Measurements from ENCODE around the gene SZT2. TPM values are rescaled to one million over a fixed set of nuclear protein-coding genes. Genes with fewer than 3 reads are reported as not detected.

Gene SZT2
- total RNA-seq, 1 donor from 2014 or later: 39.4 TPM

DNA sequence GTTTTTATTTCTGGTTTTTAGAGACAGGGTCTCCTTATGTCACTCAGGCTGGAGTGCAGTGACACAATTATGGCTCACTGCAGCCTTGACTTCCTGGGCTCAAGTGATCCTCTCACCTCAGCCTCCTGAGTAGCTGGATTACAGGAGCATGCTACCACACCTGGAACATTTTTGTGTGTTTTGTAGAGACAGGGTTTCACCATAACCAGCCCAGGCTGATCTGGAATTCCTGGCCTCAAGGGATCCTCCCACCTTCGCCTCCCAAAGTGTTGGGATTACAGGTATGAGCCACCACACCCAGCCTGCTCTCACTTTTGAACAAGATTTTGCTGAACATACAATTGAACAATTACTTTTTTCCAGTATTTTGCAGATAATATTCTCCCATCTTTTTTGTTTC, 88.0 kb downstream of the SZT2 start:
- H3K9me3 Mint-ChIP-seq: no peaks in the 10 kb centered on the region
- no peaks in the 10 kb centered on the region for H3K36me3 Mint-ChIP-seq (ENCODE audit: low read depth)
- no peak for DNase-seq (ENCODE audit: low read depth, low spot score)
- TF ChIP-seq, protein P1, sequence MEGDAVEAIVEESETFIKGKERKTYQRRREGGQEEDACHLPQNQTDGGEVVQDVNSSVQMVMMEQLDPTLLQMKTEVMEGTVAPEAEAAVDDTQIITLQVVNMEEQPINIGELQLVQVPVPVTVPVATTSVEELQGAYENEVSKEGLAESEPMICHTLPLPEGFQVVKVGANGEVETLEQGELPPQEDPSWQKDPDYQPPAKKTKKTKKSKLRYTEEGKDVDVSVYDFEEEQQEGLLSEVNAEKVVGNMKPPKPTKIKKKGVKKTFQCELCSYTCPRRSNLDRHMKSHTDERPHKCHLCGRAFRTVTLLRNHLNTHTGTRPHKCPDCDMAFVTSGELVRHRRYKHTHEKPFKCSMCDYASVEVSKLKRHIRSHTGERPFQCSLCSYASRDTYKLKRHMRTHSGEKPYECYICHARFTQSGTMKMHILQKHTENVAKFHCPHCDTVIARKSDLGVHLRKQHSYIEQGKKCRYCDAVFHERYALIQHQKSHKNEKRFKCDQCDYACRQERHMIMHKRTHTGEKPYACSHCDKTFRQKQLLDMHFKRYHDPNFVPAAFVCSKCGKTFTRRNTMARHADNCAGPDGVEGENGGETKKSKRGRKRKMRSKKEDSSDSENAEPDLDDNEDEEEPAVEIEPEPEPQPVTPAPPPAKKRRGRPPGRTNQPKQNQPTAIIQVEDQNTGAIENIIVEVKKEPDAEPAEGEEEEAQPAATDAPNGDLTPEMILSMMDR (conservative IDR thresholded peaks at IDR 0.05): no peak
- H3K4me1 Mint-ChIP-seq: no peaks in the 10 kb centered on the region
- H3K4me3 Mint-ChIP-seq: no peak overlapping the region
- H3K27me3 Mint-ChIP-seq (ENCODE audit: low read depth): no peaks in the 10 kb centered on the region
- H3K27ac Mint-ChIP-seq (ENCODE audit: unreplicated experiment): no peak overlapping the region

DNA sequence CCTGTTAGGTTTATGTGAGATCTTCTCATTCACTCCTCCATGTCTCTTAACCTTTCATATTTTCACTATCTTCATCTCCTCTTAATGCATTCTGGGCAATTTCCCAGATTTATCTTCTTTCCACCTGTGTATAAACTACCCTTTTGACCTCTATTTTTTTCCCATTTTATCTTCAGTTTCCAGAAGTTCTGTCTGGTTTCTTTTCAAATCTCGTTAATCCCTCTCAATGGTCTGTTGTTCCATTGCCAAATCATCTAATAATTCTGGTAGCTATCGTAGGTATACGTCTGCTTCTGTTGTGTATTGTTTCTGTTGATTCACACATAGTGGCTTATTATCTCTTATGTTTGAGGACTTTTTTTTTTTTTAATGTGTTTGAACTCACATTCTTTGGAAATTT, 89.7 kb downstream of the SZT2 start:
- no peak for DNase-seq (ENCODE audit: low read depth, low spot score)
- TF ChIP-seq, protein P1 (conservative IDR thresholded peaks at IDR 0.05): no peak
- H3K27me3 Mint-ChIP-seq (ENCODE audit: low read depth): no peaks in the 10 kb centered on the region
- no peak overlapping the region for H3K4me3 Mint-ChIP-seq
- no peaks in the 10 kb centered on the region for H3K9me3 Mint-ChIP-seq
- H3K27ac Mint-ChIP-seq (ENCODE audit: unreplicated experiment): no peak overlapping the region
- no peaks in the 10 kb centered on the region for H3K4me1 Mint-ChIP-seq
- no peaks in the 10 kb centered on the region for H3K36me3 Mint-ChIP-seq (ENCODE audit: low read depth)

DNA sequence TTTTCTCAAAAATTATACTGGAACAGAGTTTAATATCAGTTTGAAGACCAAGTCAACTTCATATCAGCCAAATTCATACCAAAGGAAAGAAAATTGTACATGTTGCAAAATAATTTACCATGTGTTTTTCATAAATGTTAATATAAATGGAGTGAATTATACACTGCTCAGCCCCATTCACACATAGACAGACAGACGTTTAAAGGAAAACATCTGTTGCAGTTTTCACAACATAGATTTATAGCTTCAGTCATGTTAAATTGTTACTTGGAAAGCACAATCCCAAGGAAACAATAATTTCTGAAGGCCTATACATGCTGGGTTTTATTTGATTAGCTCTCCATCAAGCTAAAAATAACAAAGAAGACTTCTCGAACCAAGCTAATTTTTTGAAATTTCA, 91.8 kb downstream of the SZT2 start:
- no peak for DNase-seq (ENCODE audit: low read depth, low spot score)
- Mint-ChIP-seq H3K36me3 (ENCODE audit: low read depth) (no peaks in the 10 kb centered on the region), H3K27ac (ENCODE audit: unreplicated experiment) (no peak overlapping the region), H3K9me3 (peaks cover 3% of the 10 kb centered on the region), H3K27me3 (ENCODE audit: low read depth) (no peaks in the 10 kb centered on the region), H3K4me1 (no peaks in the 10 kb centered on the region), H3K4me3 (no peak overlapping the region)
- TF ChIP-seq, protein P1 (conservative IDR thresholded peaks at IDR 0.05): no peak

- H3K4me3 Mint-ChIP-seq: no peak overlapping the region
- H3K27ac Mint-ChIP-seq (ENCODE audit: unreplicated experiment): no peak overlapping the region
- H3K27me3 Mint-ChIP-seq (ENCODE audit: low read depth): no peaks in the 10 kb centered on the region
- H3K9me3 Mint-ChIP-seq: peaks cover 3% of the 10 kb centered on the region
- H3K4me1 Mint-ChIP-seq: no peaks in the 10 kb centered on the region
- TF ChIP-seq, protein P1 (conservative IDR thresholded peaks at IDR 0.05): no peak
- DNase-seq (ENCODE audit: low read depth, low spot score): no peak
- no peaks in the 10 kb centered on the region for H3K36me3 Mint-ChIP-seq (ENCODE audit: low read depth)
These were observed 92.5 kb downstream of the SZT2 start for GRCh38 chr1:43482215-43482614.

DNA sequence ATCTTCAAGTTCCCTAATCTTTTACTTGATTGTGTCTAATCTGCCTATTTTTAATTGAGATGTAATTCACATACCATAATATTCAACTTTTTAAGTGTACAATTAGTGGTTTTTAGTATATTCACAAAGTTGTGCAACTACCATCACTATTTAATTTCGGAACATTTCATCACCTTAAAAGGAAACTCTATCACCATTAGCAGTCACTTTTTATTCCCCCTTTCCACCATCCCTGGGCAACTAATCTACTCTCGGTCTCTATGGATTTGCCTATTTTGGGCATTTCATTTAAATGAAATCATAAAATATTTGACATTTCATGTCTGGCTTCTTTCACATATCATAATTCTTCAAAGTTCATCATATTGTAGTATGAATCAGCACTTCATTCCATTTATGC, 94.7 kb downstream of the SZT2 start:
- Mint-ChIP-seq H3K9me3 (peaks cover 10% of the 10 kb centered on the region), H3K27me3 (ENCODE audit: low read depth) (no peaks in the 10 kb centered on the region), H3K4me3 (no peak overlapping the region), H3K36me3 (ENCODE audit: low read depth) (peaks cover 2% of the 10 kb centered on the region), H3K27ac (ENCODE audit: unreplicated experiment) (no peak overlapping the region), H3K4me1 (no peaks in the 10 kb centered on the region)
- TF ChIP-seq, protein P1 (conservative IDR thresholded peaks at IDR 0.05): no peak
- DNase-seq (ENCODE audit: low read depth, low spot score): no peak

DNA sequence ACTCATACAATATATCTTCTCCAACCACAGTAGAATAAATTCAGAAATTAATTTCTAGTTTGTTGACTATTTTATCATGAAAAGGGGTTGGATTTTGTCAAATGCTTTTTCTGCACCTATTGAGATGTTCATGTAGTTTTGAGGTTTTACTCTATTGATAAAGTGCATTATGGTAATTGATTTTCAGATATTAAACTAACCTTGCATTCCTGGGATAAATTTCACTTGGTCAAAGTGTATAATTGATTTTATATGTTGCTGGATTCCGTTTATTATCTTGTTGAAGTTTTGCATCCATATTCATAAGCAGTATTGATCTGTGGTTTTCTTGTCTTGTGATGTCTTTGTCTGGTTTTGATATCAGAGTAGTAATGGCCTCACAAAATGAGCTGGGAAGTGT, 98.5 kb downstream of the SZT2 start:
- Mint-ChIP-seq H3K4me3 (no peak overlapping the region), H3K9me3 (peaks cover 18% of the 10 kb centered on the region), H3K27me3 (ENCODE audit: low read depth) (no peaks in the 10 kb centered on the region), H3K27ac (ENCODE audit: unreplicated experiment) (no peak overlapping the region), H3K4me1 (no peaks in the 10 kb centered on the region), H3K36me3 (ENCODE audit: low read depth) (peaks cover 7% of the 10 kb centered on the region)
- TF ChIP-seq, protein P1 (conservative IDR thresholded peaks at IDR 0.05): no peak
- no peak for DNase-seq (ENCODE audit: low read depth, low spot score)
